A673 (cell line): ENCODE measurements around the gene TOGARAM1. TPM values are rescaled to one million over a fixed set of nuclear protein-coding genes. Genes with fewer than 3 reads are reported as not detected.

Experiments used
- BruUV-seq: library from RNA; stranded (reverse); fragments of 400-500 nt; replicated peaks from 2 replicates; lab custom pipeline; 2021; lab: Mats Ljungman, UMichigan
- CTCF ChIA-PET: fragments of 300-600 bp; sonication (Branson Sonifier 250); formaldehyde crosslinking; loops from one replicate; lab custom pipeline; 2022; ENCODE audit warnings: antibody characterized with exemption; lab: Charles Lee
- POLR2A ChIA-PET: fragments of 300-600 bp; sonication (Branson Sonifier 250); formaldehyde crosslinking; loops from one replicate; lab custom pipeline; 2022; ENCODE audit warnings: antibody characterized with exemption; ENCODE audit not compliant: low non-redundant PET; lab: Charles Lee
- DNase-seq: peaks from one replicate; pipeline ENCODE4 v3.0.0-alpha.2; 2015; ENCODE audit warnings: low spot score
- H3K27ac ChIP-seq: fragments of 200-600 bp; sonication (generic); 2 replicates; pipeline ENCODE4 v1.5.1; 2016; ENCODE audit warnings: mixed run types, low read depth, mild to moderate bottlenecking, mixed read lengths, antibody characterized with exemption, low read length; ENCODE audit not compliant: poor library complexity, severe bottlenecking
- H3K27me3 ChIP-seq: fragments of 200-600 bp; sonication (generic); replicated peaks from 2 replicates; pipeline ENCODE4 v1.6.1; 2017; ENCODE audit warnings: mixed run types, low read depth, mild to moderate bottlenecking, mixed read lengths, antibody characterized with exemption, low read length; ENCODE audit not compliant: insufficient read depth, poor library complexity
- H3K36me3 ChIP-seq: fragments of 200-600 bp; sonication (generic); 2 replicates; pipeline ENCODE4 v1.6.1; 2016; ENCODE audit warnings: mixed run types, mild to moderate bottlenecking, mixed read lengths, antibody characterized with exemption, low read length; ENCODE audit not compliant: insufficient read depth, poor library complexity, severe bottlenecking
- H3K4me1 ChIP-seq: fragments of 200-600 bp; sonication (generic); 2 replicates; pipeline ENCODE4 v1.6.1; 2017; ENCODE audit warnings: mixed run types, mild to moderate bottlenecking, mixed read lengths, antibody characterized with exemption, low read length; ENCODE audit not compliant: insufficient read depth, poor library complexity, severe bottlenecking
- H3K4me3 ChIP-seq: fragments of 200-600 bp; sonication (generic); 2 replicates; pipeline ENCODE4 v1.5.1; 2016; ENCODE audit warnings: low read depth, mixed run types, mild to moderate bottlenecking, mixed read lengths, low read length; ENCODE audit not compliant: poor library complexity, severe bottlenecking
- H3K9me3 ChIP-seq: fragments of 200-600 bp; sonication (generic); 2 replicates; pipeline ENCODE4 v1.6.1; 2016; ENCODE audit warnings: mixed run types, low read depth, mild to moderate bottlenecking, mixed read lengths, antibody characterized with exemption, low read length; ENCODE audit not compliant: poor library complexity, severe bottlenecking
- EZH2 ChIP-seq: fragments of 200-600 bp; sonication (generic); IDR thresholded peaks from 2 replicates; pipeline ENCODE4 v1.6.1; 2017; ENCODE audit warnings: borderline replicate concordance, low read depth, mild to moderate bottlenecking, mixed read lengths, antibody characterized with exemption, low read length; ENCODE audit not compliant: poor library complexity, severe bottlenecking
- intact Hi-C: fragments of 100-400 bp; cut with micrococcal nuclease; formaldehyde crosslinking; loops from one replicate; pipeline ENCODE4 v1.10.0; 2022; ENCODE audit not compliant: unreplicated experiment
- total RNA-seq: library from RNA; stranded (reverse); gene quantifications from 2 replicates; pipeline ENCODE4 v1.2.3, GENCODE V29; 2021
- TF ChIP-seq, protein P1 (sequence below): fragments of 300-800, 200-600 bp; sonication (generic); conservative IDR thresholded peaks from 2 replicates; pipeline ENCODE4 v1.5.1; 2017; ENCODE audit warnings: low read depth, mild to moderate bottlenecking, antibody characterized with exemption, low read length, moderate library complexity, mixed read lengths

The TOGARAM1 gene
- total RNA-seq, 1 experiment from 2014 or later, result 18.5 TPM

DNA sequence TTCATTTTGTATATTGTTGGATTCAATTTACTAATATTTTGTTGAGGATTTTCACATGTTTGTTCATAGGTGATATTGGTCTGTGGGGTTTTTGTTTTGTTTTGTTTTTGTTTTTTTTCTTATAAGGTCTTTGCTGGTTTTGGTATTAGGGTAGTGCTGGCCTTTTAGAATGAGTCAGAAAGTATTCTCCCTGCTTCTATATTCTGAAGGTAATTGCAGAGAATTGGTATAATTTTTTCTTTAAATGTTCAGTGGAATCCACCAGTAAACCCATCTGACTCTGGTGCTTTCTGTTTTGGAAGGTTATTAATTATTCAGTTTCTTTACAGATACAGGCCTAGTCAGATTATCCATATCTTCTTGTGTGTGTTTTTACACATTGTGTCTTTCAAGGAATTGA, 8.9 kb downstream of the TOGARAM1 start:
- Histone ChIP-seq H3K4me3 (no peak overlapping the region), H3K9me3 (no peaks in the 10 kb centered on the region), H3K27ac (no peak overlapping the region), H3K36me3 (peaks cover 19% of the 10 kb centered on the region), H3K4me1 (peaks cover 2% of the 10 kb centered on the region), H3K27me3 (no peaks in the 10 kb centered on the region)
- CTCF ChIA-PET, result no interaction called here
- POLR2A ChIA-PET, result no interaction called here
- TF ChIP-seq EZH2, result no peak
- TF ChIP-seq, protein P1, sequence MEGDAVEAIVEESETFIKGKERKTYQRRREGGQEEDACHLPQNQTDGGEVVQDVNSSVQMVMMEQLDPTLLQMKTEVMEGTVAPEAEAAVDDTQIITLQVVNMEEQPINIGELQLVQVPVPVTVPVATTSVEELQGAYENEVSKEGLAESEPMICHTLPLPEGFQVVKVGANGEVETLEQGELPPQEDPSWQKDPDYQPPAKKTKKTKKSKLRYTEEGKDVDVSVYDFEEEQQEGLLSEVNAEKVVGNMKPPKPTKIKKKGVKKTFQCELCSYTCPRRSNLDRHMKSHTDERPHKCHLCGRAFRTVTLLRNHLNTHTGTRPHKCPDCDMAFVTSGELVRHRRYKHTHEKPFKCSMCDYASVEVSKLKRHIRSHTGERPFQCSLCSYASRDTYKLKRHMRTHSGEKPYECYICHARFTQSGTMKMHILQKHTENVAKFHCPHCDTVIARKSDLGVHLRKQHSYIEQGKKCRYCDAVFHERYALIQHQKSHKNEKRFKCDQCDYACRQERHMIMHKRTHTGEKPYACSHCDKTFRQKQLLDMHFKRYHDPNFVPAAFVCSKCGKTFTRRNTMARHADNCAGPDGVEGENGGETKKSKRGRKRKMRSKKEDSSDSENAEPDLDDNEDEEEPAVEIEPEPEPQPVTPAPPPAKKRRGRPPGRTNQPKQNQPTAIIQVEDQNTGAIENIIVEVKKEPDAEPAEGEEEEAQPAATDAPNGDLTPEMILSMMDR, result no peak
- intact Hi-C loops, result no loop called here
- DNase-seq, result no peak
- BruUV-seq, result no TSS peak

DNA sequence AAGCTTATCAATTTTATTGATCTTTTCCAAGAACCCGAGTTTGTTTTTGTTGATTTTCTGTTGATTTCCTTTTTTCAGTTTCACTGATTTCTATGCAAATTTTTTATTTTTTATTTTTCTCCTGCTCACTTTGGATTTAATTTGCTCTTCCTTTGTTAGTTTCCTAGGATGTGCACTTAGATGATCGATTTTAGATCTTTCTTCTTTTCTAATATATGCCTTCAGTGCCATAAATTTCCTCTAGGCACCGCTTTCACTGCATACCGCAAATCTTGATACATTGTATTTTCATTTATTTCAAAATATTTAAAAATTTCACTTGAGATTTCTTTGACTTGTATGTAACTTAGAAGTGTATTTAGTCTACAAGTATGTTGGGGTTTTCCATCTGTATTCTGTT, 9.5 kb downstream of the TOGARAM1 start:
- intact Hi-C loops, result no loop called here
- H3K27ac ChIP-seq, result no peak overlapping the region
- H3K4me3 ChIP-seq, result no peak overlapping the region
- H3K4me1 ChIP-seq, result peaks cover 2% of the 10 kb centered on the region
- TF ChIP-seq EZH2, result no peak
- TF ChIP-seq, protein P1, result no peak
- no peaks in the 10 kb centered on the region for H3K27me3 ChIP-seq
- ChIA-PET CTCF (no interaction called here), POLR2A (no interaction called here)
- no peak for DNase-seq
- no TSS peak for BruUV-seq
- H3K9me3 ChIP-seq, result no peaks in the 10 kb centered on the region
- peaks cover 19% of the 10 kb centered on the region for H3K36me3 ChIP-seq

DNA sequence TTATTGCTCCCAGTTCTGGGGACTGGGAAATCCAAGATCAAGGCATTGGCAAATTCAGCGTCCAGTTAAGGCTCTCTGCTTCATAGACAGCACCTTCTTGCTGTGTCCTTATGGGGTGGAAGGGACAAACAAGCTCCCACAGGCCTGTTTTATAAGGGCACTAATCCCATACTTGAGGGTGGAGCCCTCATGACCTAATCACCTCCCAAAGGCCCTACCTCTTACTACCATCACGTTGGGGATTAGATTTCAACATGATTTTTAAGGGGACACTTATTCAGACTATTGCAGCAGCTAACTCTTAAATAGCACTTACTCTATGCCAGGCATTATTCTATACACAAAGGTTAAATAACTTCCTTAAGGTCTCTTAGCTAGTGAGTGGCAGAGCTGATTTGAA, 17.3 kb downstream of the TOGARAM1 start:
- no peak for DNase-seq
- Histone ChIP-seq H3K4me1 (peaks cover 36% of the 10 kb centered on the region), H3K9me3 (no peaks in the 10 kb centered on the region), H3K4me3 (no peak overlapping the region), H3K36me3 (peaks cover 4% of the 10 kb centered on the region), H3K27me3 (no peaks in the 10 kb centered on the region), H3K27ac (no peak overlapping the region)
- POLR2A ChIA-PET, result no interaction called here
- no TSS peak for BruUV-seq
- intact Hi-C loops, result no loop called here
- TF ChIP-seq, protein P1, result no peak
- TF ChIP-seq EZH2, result no peak
- CTCF ChIA-PET, result no interaction called here
